Activated T-helper 9 cell treated with anti-CD3 and anti-CD28 coated beads, Interleukin-2, amount 50 U/mL, for 16 hours (primary cell): ENCODE results near the gene NUDT8.
"Not testable (repeated sequence)": the region's sequence is repeated elsewhere in the genome, so short reads cannot be mapped to it uniquely, and the experiment has no call there.

Experiments
- DNase-seq: peaks from one replicate; pipeline ENCODE4 v3.0.0-alpha.2; 2020; ENCODE audit warnings: low read depth

The NUDT8 gene

DNA sequence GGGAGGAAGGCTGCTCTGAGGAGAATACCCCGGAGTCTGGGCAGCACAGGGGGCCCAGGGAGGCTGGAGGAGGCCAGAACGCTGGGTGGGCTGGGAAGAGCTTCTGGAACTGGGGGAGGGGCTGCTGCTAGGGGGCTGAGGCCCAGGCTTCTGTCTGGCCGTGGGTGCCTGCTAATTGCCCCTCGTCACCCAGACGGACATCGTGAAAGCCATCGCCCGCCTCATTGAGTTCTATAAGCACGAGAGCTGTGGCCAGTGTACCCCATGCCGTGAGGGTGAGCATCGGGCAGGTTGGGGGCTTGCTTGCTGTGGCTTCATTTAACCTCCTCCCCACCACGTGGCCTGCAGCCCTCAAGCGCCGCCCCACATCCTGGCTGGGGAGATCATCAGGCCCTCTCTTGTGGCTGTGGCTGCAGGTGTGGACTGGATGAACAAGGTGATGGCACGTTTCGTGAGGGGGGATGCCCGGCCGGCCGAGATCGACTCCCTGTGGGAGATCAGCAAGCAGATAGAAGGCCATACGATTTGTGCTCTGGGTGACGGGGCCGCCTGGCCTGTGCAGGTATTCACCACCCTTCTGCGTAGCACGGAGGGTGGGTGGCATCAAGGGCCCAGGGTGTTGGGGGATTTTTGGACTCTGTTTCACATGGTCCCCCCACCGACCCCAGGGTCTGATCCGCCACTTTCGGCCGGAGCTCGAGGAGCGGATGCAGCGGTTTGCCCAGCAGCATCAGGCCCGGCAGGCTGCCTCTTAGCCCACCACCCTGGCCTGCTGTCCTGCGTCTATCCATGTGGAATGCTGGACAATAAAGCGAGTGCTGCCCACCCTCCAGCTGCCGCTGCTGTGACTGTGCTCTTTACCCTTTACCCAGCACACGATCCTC, 17.8 kb downstream of the NUDT8 start:
- no peak for DNase-seq

GRCh38 chr11:67611165-67611564, 18.6 kb downstream of the NUDT8 start:
- no peak for DNase-seq

GRCh38 chr11:67610302-67610868, 19.4 kb downstream of the NUDT8 start:
- no peak for DNase-seq

DNA sequence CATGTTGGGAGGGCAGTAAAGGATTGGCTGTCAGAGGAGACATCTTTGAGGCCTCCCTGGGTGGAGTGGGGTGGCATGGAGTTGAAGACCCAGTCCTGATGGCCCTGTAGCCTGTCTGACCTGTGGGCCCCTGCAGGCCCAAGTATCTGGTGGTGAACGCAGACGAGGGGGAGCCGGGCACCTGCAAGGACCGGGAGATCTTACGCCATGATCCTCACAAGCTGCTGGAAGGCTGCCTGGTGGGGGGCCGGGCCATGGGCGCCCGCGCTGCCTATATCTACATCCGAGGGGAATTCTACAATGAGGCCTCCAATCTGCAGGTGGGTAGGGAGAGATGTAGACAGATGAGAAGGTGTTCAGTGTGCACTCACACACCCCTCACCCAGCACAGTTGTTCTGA, 20.4 kb downstream of the NUDT8 start:
- no peak for DNase-seq

DNA sequence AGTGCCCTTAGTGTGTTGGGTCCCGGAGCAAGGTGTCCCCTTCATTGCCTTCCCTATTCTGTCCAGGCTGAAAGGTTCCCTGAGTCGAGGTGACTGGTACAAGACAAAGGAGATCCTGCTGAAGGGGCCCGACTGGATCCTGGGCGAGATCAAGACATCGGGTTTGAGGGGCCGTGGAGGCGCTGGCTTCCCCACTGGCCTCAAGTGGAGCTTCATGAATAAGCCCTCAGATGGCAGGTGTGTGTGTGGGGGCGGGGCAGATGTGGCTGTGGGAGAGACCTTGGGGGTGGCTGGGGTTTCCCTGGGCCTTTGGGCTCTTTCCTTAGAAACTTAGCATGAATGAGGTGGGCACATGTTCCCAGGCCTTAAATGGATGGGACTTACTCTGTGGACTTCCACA, 21.3 kb downstream of the NUDT8 start:
- no peak for DNase-seq

DNA sequence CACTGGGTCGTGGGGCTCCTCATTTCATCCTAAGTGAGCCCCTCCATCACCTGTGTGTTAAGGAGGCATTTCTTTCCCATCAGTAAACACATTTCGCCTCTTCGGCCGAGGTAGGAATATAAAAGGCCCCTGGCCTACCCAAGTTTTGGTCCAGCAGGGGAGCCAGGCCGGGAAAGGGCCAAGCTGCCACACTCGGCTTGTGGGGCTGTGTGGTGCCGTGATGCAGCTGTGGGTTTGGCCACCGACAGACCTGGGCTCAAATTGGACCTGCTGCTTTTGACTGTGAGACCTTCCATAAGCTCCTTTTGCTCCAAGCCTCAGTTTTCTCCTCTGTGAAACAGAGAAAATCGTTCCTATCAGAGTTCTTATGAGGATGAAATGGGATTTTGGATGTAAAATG, 22.2 kb downstream of the NUDT8 start:
- no peak for DNase-seq

DNA sequence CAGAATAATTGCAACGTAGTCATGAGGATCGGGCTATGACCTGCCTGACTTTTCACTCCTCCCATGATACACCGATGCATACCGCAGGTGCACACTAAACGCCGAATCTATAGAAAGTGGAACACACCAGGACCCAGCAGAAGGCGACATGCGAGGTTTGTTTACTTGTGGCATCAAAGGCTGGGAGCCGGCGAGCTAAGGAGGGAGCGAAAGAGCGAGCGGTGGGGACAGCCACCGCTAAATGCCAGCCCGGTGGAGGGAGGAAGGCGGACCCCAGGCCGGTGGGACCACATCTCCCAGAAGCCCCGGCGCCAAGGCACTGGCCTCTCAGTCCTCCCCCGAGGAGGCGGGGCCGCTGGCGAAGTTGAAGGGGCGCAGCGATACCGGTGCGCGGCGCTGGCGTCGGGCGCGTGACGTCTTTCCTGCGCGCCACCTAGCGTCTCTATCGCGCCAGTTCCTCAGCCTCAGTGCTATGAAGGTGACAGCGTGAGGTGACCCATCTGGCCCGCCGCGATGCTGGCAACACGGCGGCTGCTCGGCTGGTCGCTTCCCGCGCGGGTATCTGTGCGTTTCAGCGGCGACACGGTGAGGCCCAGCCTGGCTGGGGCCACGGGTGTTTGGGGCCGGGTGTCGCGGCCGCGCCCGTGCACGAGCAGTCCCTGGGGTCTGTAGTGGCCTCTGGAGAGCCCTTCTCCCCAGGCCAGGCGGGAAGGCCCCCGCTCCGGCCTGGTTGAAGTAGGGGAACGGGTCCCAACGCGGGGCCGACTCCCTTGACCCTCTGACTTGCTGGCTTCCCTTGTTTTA, 23.0 kb downstream of the NUDT8 start, which contains the start of gene NDUFV1:
Gene NDUFV1 (plus strand): TSS at position 445 of the 804 bp plus-strand sequence. CDS start 69 bp downstream, at position 514.
- peak; percentile 96 for DNase-seq

GRCh38 chr11:67606093-67606491, 23.6 kb downstream of the NUDT8 start:
- DNase-seq, result no peak

GRCh38 chr11:67605231-67606011, 24.3 kb downstream of the NUDT8 start:
- DNase-seq, result no peak

- no peak for DNase-seq
These were observed 24.9 kb downstream of the NUDT8 start for GRCh38 chr11:67604815-67605214.

DNA sequence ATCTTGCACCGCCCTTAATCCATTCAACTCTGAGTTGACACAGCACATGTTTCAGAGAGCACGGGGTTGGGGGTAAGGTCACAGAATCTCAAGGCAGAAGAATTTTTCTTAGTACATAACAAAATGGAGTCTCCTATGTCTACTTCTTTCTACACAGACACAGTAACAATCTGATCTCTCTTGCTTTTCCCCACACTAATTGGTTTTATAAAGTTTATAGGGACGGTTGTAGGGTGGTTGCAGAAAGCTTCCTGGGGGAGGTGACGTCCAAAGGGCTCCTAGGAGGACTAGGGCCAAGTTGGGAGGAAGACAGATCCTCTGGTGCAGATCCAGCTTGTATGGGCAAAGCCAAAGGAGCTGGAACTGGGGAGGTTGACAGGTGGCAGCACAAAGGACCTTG, 25.6 kb downstream of the NUDT8 start:
- DNase-seq, result not testable (repeated sequence)

- DNase-seq, result no peak
These were observed 28.6 kb downstream of the NUDT8 start for GRCh38 chr11:67601098-67601497.

DNA sequence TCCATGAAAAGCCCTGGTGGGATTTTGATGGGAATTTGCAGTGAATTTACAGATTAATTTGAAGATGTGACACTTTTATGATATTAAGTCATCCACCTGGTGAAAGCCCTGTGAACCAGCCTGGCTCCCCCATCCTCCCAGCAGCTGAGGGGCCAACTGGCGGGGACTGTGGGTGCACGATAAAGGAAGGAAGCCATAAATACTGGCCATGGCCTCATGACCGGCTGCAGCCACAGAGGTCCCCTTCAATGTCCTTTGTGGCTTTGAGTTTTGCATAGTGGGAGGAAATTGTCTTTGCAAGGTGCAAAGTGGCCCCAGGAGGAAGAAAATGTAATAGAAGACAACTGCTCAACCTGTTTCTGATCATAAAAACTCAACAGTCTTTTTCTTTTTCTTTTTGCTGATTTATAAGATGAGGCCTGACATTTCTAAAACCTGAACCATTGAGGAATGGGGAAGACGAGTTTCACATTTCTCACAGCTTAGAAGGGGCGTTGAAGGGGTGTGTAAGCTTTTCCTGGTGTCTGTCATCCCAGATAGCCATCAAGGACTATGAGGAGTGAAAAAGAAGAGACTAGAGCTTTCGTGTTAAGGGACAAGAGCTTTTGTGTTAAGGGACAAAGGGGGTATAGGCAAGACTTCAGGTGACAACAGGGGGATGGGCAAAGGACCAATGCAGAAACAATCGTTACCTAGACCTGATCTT, 29.3 kb downstream of the NUDT8 start:
- DNase-seq, result no peak

- no peak for DNase-seq
These were observed 30.6 kb downstream of the NUDT8 start for GRCh38 chr11:67599149-67599548.

- not testable (repeated sequence) for DNase-seq
These were observed 31.8 kb downstream of the NUDT8 start for GRCh38 chr11:67597963-67598362.

DNA sequence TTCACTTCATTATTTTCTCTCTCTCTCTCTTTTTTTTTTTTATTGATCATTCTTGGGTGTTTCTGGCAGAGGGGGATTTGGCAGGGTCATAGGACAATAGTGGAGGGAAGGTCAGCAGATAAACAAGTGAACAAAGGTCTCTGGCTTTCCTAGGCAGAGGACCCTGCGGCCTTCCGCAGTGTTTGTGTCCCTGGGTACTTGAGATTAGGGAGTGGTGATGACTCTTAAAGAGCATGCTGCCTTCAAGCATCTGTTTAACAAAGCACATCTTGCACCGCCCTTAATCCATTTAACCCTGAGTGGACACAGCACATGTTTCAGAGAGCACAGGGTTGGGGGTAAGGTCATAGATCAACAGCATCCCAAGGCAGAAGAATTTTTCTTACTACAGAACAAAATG, 32.3 kb downstream of the NUDT8 start:
- DNase-seq, result not testable (repeated sequence)

DNA sequence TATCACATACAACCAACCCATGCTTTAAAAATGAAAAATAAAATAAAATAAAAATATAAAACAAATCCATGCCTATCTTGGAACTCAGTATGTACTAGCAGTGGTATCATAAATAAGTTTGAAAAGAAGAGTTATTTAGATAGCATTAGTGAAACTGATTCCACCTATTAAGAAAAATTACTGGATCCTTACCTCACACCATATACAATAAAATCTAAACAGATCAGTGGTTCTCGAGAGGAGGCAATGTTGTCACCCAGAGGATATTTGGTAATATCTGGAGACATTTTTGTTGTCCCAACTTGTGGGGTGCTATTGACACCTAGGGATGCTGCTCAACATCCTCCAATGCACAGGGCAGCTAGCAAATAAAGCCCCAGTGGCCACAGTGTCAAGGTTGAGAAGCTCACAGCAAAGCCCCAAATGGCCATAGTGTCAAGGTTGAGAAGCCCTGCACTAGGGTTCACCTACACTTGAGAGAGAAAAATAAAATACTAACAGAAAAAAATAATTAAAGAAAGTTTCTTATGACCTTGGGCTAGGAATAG, 32.9 kb downstream of the NUDT8 start:
- no peak for DNase-seq

DNA sequence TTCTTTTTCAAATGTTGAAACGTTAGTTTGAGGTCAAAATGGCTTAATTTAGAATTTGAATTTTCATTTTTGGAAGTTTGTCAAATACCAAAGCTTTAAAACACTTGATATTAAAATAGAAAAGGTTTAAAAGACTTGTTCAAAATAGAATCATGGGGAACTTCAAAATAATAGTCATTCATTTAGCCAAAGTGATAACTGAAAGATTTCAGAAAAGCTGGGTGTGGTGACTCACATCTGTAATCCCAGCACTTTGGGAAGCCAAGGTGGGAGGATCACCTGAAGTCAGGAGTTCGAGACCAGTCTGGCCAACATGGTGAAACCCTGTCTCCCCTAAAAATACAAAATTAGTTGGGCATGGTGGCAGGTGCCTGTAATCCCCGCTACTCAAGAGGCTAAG, 35.3 kb downstream of the NUDT8 start:
- DNase-seq, result no peak

- no peak for DNase-seq
These were observed 36.2 kb downstream of the NUDT8 start for GRCh38 chr11:67593565-67593905.

DNA sequence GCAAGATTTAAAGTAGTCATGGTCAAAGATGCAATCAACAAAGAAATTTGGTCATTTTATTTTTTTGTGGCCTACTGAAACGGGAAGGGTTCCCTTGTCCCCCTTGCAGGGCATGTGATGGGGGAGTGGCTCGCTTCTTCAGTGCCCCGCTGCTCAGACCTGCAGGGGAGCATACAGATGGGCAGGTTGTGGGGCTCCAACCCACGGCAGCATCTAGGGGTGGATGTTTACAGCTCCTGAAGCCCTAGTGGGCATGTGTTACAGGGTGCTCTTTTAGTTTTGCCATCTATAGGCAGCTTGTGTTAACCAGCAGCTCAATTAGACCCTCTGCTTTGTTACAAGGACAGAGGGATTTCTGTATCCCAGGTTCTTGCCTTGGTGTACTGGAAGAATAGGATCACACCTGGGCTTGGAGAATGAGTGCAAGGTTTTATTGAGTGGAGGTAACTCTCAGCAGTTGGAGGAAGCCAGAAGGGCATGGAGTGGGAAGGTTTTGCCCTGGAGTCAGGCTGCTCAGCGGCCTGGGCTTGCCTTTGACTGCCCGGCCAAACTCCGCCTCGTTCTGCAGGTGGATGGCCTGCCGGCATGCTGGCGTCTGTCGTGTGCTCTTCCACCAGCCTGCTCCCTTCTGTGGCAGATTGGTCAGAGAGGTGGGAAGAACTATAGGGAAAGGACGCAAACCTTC, 36.7 kb downstream of the NUDT8 start:
- no peak for DNase-seq
